Kidney (tissue), 22 donors: ENCODE measurements around the gene YIPF7. TPM values are rescaled to one million over a fixed set of nuclear protein-coding genes. Genes with fewer than 3 reads are reported as not detected.

Experiments used
- DNase-seq, 5 donors: peaks; one replicate each; pipeline ENCODE4 v3.0.0-alpha.2; 2013 to 2020
- FAIRE-seq: peaks from 2 replicates; lab custom pipeline; 2012; peaks lifted over from hg19 to GRCh38; lab: Jason Lieb, UNC
- H3K27ac ChIP-seq, 2 donors: one replicate each; pipeline ENCODE4 v1.7.0; 2013; ENCODE audit warnings: low read depth in 2 of 2, low read length in 2 of 2, inconsistent platforms in 1 of 2
- H3K27me3 ChIP-seq: one replicate; pipeline ENCODE4 v1.7.1; 2013; ENCODE audit warnings: low read length, inconsistent platforms; ENCODE audit not compliant: control insufficient read depth, insufficient read depth
- H3K36me3 ChIP-seq, 3 donors: one replicate each; pipeline versions ENCODE4 v1.7.0 to v1.7.1; 2013; ENCODE audit warnings: low read length in 3 of 3, control low read depth in 1 of 3, inconsistent platforms in 1 of 3; ENCODE audit not compliant: insufficient read depth in 3 of 3, control insufficient read depth in 2 of 3
- H3K4me1 ChIP-seq, 3 donors: one replicate each; pipeline versions ENCODE4 v1.7.0 to v1.7.1; 2013; ENCODE audit warnings: low read length in 3 of 3, inconsistent platforms in 1 of 3, low read depth in 1 of 3; ENCODE audit not compliant: control insufficient read depth in 2 of 3, insufficient read depth in 2 of 3
- H3K4me3 ChIP-seq, 3 donors: one replicate each; pipeline versions ENCODE4 v1.7.0 to v1.8.1; 2013; ENCODE audit warnings: low read length in 3 of 3, control low read depth in 1 of 3, inconsistent platforms in 1 of 3
- H3K9ac ChIP-seq, 3 donors: one replicate each; pipeline versions ENCODE4 v1.7.0 to v1.7.1; 2013; ENCODE audit warnings: low read length in 3 of 3, control low read depth in 1 of 3, inconsistent platforms in 1 of 3
- H3K9me3 ChIP-seq, 3 donors: one replicate each; pipeline versions ENCODE4 v1.7.0 to v1.7.1; 2013; ENCODE audit warnings: low read length in 3 of 3, control low read depth in 1 of 3, inconsistent platforms in 1 of 3; ENCODE audit not compliant: control insufficient read depth in 2 of 3, insufficient read depth in 1 of 3
- CTCF ChIP-seq: IDR thresholded peaks from 3 replicates; pipeline ENCODE4 v1.5.1; 2012; ENCODE audit warnings: mild to moderate bottlenecking, moderate library complexity, borderline replicate concordance; ENCODE audit not compliant: insufficient read depth; ENCODE audit errors: extremely low read depth
- intact Hi-C: fragments of 100-400 bp; cut with DNase I; formaldehyde crosslinking; loops from one replicate; pipeline ENCODE4 v1.11.1; 2022
- long read RNA-seq, 10 donors: library from polyadenylated mRNA in 1 of 10; unstranded in 1 of 10; transcript quantifications; one replicate each; pipeline ENCODE4 v2.0.0 and lab custom pipeline, GENCODE V29; 2021 to 2026
- polyA plus RNA-seq: library from polyadenylated mRNA; stranded (reverse); fragments of 350-450 nt; fragmentation: Illumina TruSeq; extraction: RNeasy Lipid Tissue Mini Kit (QIAGEN cat#74804); gene quantifications from one replicate; pipeline ENCODE4 v1.2.3, GENCODE V29; 2014; ENCODE audit warnings: low read depth, low replicate concordance; ENCODE audit not compliant: insufficient read depth
- total RNA-seq: library from RNA; stranded (reverse); fragmentation: NEBNext Ultra II Directional; extraction: Animal tissue kit (Norgen Biotek cat#: 25700); gene quantifications from one replicate; pipeline ENCODE4 v1.2.1, GENCODE V29; 2021
- donor health status: control.
- donor health status: control.
- donor health status: control.
- donor health status: control.
- donor health status: control.
- donor health status: DM: yes; HTN: yes; CAD: no.
- donor health status: Normal renal cell carcinoma (clear cell type).

YIPF7 gene
- total RNA-seq = not detected
- polyA plus RNA-seq = not detected
- long read RNA-seq, donor 1 = 0 reads
- long read RNA-seq, donor 2 = 0 reads
- long read RNA-seq, donor 3 = 0 reads
- long read RNA-seq, donor 4, partial matches to known transcripts = 7 of 7 reads
- long read RNA-seq, donor 4, other reads (novel, unspliced or antisense) = 0 of 7 reads
- long read RNA-seq, donor 5 = 0 reads
- long read RNA-seq, donor 6 = 0 reads
- long read RNA-seq, donor 7 = 0 reads
- long read RNA-seq, donor 8 = 0 reads
- long read RNA-seq, donor 9 = 0 reads
- long read RNA-seq, donor 10 = 0 reads

- no peak for FAIRE-seq
- H3K9ac ChIP-seq = no peak within 1 kb of the TSS
- H3K27ac ChIP-seq = no peak within 1 kb of the TSS
- DNase-seq = no peak
- H3K36me3 ChIP-seq = no peaks in the 10 kb centered on the region
- H3K27me3 ChIP-seq = no peaks in the 10 kb centered on the region
- intact Hi-C loops = no loop called here
- TF ChIP-seq CTCF = no peak
- H3K4me3 ChIP-seq = no peak within 1 kb of the TSS
- no peaks in the 10 kb centered on the region for H3K9me3 ChIP-seq
- H3K4me1 ChIP-seq = no peaks in the 10 kb centered on the region
These were observed at the start of gene YIPF7 for GRCh38 chr4:44651425-44651824. Gene YIPF7 (minus strand): TSS chr4:44651625. CDS start chr4:44650100, 1,525 bp downstream.

GRCh38 chr4:44701037-44701436 lies 49.6 kb upstream of the YIPF7 start:
- no peak for TF ChIP-seq CTCF
- Histone ChIP-seq H3K9me3 (no peaks in the 10 kb centered on the region), H3K36me3 (peaks cover 10 to 40% (median 21%) of the 10 kb centered on the region in 3 donors), H3K27me3 (no peaks in the 10 kb centered on the region), H3K4me3 (no peak overlapping the region), H3K27ac (no peak overlapping the region), H3K4me1 (no peaks in the 10 kb centered on the region), H3K9ac (no peak overlapping the region)
- FAIRE-seq = no peak
- intact Hi-C loops = no loop called here
- DNase-seq = no peak

- DNase-seq = no peak
- no peak for TF ChIP-seq CTCF
- Histone ChIP-seq H3K9ac (no peak overlapping the region), H3K9me3 (no peaks in the 10 kb centered on the region), H3K36me3 (peaks cover 10 to 45% (median 20%) of the 10 kb centered on the region in 3 donors), H3K27ac (no peak overlapping the region), H3K4me3 (no peak overlapping the region), H3K27me3 (no peaks in the 10 kb centered on the region), H3K4me1 (no peaks in the 10 kb centered on the region)
- no peak for FAIRE-seq
- intact Hi-C loops = no loop called here
These were observed 49.0 kb upstream of the YIPF7 start for GRCh38 chr4:44700427-44700826.
